Activated CD4-positive, CD25-positive, alpha-beta regulatory T cell treated with anti-CD3 and anti-CD28 coated beads, Interleukin-2, amount 50 U/mL, for 24 hours (primary cell): ENCODE data around the gene MOV10L1.
"Not testable (repeated sequence)": the region's sequence is repeated elsewhere in the genome, so short reads cannot be mapped to it uniquely, and the experiment has no call there.

Source experiments
- ATAC-seq, 2 donors: fragments of 150-1000 bp; cut with Tn5 transposase; one replicate each; pipeline ENCODE4 v1.10.0; 2021; ENCODE audit warnings: mild to moderate bottlenecking in 1 of 2, moderate library complexity in 1 of 2

Gene MOV10L1

DNA sequence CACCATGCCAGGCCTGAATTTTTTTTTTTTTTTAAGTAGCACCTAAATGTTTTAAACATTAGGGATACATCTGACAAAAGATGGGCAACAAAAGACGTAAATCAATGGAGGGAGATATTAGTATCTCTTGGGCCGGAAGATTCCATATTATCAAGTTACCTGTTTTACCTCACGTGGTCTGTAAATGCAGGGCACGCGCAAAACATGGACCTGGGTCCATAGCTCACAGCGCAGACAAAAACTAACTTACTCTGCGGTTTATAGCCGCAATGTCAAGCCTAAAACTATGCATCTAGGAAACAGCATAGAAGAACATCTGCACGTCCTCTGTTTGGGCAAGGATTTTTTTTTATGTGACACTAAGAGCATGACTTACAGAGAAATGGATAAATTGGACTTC, 49.2 kb downstream of the MOV10L1 start:
- ATAC-seq = no peak

DNA sequence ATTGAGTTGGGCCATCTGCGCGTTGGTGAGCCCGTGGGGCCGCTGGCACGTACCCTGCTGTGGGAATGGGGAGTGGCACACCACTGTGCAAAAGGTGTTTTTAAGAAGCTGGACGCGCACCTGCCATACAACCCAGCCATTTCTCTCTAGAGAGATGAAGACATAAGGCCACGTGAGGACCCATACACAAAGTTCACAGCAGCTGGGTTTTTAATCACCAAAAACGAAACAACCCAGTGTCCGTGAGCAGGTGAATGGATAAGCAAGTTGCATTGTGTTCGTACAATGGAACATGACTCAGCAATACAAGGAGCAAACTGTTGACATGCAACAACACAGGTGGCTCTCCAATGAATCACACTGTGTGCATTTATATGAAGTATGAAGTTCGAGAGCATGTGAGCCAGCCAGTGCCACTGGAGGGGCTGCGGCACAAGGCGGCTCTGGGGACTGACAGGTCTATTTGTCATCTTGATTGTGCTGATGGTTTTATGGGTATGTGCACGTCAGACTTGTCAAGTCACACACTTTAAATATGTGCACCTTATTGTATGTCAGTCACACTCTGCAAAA, 50.1 kb downstream of the MOV10L1 start:
- peak; percentile 43 to 51 for ATAC-seq

DNA sequence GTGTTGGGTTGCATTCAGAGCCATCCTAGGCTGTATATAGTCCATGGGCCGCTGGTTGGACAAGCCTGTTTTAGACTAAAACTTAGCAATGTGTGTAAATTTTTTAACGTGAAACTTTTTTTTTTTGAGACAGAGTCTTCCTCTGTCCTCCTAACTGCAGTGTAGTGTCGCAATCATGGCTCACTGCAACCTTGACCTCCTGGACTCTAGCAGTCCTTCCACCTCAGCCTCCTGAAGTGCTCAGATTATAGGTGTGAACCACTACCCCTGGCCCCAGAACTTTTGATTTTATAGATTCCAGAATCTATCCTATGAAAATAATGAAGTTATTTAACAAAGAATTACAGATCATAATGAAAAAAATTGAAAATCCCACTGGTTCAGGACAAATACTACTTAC, 50.8 kb downstream of the MOV10L1 start:
- ATAC-seq = no peak

DNA sequence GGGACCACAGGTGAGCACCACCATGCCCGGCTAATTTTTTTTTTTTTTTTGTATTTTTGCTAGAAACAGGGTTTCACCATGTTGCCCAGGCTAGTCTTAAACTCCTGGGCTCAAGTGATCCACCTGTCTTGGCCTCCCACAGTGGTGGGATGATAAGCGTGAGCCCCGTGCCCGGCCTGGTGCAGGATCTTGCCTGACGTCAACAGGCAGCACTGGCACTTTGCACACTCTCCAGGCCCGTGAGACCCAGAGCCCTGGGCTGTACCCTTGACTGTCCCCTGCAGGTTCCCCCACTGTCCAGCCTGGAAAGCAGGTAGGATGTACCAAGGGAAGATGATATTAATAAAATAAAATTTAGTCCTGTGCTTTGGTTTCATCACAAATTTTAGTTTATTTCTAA, 51.7 kb downstream of the MOV10L1 start:
- no peak for ATAC-seq

DNA sequence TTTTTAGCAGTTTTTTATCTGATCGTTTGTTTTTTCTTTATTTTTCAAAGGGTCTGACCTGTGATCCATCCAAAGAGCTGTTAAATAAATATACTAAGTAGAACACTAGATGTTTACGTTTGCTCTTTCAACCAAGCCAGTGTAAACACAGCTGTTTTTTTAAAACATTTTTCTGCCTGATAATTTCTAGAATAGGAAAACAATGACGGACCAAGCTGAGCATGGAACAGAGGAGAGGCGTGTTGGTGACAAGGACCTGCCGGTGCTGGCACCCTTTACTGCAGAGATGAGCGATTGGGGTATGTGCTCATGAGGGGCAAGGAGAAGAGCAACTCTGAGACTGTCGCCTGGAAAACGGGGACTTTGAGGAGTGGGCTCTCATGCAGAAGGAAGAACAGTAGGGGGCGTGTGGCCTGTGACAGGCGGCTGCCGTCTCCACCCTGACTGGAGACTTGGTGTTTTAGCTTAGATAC, 52.1 kb downstream of the MOV10L1 start:
- ATAC-seq = no peak

DNA sequence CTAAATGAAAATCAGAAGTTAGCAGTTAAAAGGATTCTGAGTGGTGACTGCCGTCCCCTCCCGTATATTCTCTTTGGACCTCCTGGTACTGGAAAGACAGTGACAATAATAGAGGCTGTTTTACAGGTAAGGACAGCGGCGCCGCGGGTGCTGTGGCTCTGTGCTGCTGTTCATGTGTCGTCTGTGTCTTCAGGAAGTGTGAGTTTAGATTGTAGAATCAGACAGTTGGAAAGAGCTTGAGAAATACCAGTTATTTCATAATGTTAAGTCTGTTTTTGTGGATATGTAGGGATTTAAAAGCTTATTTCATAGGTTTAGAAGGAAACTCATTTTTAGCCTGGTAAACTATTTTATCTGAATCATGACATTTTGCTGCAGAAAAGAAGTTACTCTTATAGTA, 53.3 kb downstream of the MOV10L1 start:
- no peak for ATAC-seq

DNA sequence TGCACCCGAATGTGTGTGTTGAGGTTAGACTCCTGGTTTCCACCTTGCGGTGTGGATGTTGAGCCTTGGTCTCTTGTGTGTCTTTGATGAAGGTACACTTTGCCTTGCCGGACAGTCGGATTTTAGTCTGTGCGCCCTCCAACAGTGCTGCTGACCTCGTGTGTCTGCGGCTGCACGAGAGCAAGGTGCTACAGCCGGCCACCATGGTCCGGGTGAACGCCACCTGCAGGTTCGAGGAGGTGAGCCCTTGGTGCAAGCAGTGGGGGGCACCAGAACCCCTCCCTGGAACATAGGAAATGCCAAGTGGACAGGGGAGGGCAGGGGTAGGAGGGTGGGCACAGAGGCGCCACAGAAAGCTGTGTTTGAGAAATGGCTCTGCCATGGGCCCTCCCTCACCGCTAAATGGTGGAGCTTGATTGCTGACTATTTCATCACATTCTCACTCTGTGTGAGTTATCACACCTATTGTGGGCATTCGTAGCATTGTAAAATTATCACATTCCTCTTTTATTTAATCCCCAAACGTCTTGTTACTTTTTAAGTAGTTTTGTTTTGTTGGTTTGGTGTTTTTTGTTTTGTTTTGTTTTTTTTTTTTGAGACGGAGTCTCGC, 54.3 kb downstream of the MOV10L1 start:
- no peak for ATAC-seq

DNA sequence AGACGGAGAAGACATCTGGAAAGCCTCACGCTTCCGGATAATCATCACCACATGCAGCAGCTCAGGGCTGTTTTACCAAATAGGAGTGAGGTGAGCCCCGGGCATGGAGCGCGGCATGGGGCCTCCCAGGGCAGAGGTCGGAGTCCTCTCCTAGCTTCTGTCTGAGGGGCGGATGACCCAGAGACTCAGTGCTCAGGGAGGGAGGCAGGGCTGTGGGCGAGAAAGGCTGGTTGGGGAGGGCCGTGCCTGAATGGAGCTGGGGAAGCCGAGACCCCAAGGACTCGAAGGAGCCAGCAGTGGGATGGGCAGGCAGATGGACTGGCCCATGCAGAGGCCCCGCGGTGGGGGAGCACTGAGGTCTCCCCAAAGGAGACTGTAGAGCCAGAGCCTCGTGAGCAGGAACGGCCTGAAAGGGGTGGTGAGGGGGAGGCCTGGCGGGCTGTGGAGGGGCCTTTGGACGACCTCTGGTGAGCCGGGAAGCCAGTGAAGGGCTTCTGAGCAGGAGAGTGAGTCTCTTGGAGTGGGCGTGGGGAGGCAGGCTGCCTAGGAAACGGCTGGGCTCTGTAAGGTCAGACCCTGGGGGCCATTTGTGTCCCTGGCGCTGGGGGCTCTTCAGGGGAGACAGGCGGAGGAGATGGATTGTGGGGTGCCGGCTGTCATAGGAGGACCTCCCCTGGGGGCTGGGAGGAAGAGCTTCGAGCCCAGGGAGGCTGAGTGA, 56.1 kb downstream of the MOV10L1 start:
- ATAC-seq = no peak

DNA sequence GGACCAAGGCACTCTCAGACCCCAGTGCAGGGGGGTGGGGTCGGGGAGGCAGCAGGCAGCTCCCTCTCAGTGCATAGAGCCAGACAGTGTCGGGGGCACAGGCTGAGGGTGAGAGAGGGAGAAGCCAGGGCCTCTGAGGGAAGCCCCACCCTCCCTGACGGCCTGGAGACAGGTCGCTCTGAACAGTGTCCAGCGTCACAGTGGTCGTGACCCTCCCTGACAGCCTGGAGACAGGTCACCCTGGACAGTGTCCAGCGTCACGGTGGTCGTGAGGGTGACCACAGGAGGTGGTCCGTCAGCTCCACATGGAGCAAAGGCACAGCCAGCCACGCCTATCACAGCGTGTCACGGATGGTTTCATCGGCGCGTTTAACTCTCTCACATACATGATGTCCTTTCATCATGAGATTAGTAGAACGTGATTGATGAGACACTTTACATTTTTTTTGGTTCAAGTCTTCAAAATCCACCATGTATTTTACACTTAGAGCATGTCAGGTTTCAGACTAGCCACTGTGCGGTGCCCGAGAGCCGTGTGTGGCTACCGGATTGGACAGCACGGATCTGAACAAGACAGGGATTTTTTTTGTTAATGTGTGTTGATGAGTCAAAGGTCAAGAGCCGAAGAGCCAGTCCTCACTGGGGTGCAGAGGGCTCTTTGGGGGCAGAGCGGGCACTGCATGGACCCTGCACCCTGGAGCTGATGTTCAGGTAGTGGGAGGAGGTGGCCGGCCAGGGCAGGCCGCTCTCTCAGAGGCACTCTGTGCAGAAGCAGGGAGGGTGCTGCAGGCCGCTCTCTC, 56.8 kb downstream of the MOV10L1 start:
- ATAC-seq = no peak

DNA sequence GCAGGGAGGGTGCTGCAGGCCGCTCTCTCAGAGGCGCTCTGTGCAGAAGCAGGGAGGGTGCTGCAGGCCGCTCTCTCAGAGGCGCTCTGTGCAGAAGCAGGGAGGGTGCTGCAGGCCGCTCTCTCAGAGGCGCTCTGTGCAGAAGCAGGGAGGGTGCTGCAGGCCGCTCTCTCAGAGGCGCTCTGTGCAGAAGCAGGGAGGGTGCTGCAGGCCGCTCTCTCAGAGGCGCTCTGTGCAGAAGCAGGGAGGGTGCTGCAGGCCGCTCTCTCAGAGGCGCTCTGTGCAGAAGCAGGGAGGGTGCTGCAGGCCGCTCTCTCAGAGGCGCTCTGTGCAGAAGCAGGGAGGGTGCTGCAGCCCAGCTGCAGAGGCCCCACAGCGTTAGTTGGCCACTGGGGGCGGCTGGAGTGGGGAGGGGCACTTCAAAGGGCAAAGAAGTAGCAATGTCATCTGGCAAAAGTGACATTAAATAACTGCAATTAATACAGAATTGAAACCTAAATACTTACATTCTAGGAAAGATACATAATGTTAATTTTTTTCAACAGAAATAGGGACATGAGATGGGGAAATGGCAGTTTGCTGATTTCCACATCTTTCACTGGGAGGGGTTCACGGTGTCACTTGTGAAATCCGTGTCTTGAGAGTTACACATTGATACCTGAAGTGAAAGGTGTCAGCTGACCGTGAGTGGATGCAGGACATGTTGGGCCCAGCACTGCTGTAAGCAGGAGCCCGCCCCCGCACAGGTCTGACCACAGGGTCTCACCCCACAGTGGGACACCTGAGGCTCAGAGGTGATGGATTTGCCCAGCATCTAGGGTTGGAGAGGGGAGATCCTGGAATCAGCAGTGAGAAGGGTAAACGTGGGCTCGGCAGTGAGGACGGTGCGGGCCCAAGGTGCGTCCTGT, 57.7 kb downstream of the MOV10L1 start:
- ATAC-seq = not testable (repeated sequence)

DNA sequence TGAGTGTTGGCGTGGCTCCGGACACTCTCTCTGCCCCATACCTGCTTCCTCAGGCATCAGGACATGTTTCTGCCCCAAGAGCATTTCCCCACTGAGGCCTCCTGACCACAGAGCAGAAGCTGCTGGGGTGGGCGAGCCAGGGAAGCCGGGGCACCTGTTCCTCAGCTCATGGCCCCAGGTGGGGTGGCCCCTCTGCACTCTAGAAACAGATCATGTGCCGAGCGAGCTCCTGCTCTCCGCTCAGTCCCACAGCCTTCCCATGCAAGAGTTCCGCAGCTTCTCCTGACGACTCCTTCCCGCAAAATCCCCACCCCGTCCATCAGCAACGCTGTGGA, 58.3 kb downstream of the MOV10L1 start:
- ATAC-seq = no peak

DNA sequence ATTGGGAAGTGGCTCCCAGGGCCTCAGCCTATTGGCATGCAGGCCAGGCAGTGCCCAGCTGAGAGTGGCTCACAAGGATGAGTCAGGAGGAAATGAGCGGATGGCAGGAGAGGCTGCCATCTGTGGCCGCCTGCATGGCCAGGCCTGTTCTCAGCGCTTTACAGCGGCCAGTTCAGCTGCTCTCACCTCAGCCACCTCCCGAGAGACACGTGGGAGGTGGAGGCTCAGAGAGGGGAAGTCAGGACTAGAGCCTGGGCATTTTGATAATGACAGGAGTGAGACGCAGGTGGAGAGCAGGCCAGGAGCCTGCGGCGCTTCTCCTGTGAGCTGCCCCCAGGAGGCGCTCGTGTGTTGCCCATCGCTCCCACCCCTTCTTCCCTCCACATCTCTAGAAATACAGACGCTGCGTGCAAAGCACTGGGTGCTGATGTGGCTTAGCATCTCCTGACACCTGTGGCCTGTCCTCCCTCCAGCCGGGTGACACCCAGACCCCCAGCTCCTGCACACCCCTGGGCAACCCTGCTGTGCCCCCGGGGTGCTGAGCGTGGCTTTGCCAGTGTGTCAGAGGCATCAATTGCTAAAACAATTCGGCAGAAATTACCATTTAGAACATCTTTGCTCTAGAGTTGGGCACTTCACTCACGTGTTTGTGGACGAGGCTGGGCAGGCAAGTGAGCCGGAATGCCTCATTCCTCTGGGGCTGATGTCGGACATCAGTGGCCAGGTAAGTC, 59.4 kb downstream of the MOV10L1 start:
- peak; percentile 93 to 96 for ATAC-seq

DNA sequence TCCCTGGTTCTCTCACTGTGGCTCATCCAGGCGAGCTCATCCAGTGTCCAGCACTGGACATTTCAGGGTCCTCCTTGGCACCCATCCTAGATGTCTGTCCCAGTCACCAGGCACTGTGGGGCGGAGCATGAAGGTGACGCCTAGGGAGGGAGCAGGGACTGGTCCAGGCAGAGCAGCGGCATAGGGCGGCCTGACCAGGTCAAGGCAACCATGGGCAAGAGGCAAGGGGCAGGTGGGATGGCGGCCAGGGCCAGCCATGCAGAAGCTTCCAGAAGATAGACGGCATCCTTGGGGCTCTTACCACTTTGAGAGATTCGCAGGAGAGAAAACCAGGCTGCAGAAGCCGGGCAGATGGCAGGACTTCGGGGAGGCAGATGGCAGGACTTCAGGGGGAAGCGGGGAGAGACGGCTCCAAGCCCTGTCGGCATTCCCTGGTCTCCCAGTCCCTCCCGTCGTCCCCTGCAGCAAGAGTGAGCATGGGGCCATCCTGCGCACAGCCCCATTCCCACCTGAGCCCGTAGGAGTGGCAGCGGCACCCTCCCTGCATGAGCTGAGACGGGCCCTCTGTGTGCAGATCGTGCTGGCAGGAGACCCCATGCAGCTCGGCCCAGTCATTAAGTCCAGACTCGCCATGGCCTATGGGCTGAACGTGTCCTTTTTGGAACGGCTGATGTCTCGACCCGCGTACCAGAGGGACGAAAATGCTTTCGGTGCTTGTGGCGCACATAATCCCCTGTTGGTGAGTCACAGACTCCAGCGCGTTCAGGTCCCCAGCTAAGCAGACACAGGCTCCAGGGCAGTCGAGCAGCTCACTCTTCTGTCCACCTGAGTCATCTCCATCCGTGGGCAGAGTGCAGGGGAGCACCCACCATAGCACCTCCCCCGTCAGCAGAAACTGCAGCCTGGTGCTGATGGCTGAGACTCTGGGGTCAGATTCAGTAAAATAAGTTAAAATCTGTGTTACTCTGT, 60.6 kb downstream of the MOV10L1 start:
- no peak for ATAC-seq

DNA sequence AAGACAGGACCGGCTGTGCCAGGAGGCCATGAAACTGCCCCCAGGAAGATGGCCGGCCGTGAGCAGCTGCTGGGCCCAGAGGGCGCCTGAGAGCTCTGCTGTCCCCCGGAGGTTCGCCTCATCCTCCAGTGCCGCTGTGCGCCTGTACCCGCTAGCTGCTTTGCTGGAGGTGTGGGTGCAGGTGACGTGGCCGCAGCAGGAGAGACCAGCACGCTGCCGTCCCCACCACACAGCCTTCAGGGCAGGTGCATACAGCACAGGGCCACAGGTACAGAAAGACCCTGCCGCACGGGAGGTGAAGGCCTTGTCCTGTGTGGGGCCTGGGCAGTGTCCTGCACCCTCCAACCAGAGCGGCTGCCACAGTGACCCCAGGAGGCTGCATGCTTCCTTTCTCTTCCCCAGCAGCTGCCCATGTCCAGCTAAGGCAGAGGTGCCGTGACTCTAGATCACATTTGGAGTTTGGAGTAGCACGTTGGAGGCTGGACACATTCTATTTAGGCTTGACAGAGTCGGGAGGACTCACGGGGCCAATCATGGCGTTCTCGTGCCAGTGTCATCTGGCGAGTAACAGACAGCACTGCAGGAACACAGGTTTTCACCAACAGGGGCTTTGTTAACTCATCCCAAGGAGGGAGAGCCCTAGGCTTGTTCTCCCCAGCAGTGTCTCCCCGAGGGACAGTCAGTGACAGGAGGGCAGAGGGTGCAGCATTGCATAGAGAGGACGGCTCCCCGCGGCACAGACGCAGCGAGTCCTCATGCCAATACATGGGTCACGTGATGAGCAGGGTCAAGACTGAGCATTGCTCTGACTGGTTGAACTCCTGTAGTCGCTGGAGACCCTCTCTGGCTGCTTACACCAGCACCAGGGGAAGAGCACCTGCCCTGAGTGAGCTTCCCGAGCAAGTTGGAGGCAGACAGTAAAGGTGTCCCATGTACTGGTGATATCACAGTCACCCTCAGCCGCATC, 62.0 kb downstream of the MOV10L1 start:
- no peak for ATAC-seq

DNA sequence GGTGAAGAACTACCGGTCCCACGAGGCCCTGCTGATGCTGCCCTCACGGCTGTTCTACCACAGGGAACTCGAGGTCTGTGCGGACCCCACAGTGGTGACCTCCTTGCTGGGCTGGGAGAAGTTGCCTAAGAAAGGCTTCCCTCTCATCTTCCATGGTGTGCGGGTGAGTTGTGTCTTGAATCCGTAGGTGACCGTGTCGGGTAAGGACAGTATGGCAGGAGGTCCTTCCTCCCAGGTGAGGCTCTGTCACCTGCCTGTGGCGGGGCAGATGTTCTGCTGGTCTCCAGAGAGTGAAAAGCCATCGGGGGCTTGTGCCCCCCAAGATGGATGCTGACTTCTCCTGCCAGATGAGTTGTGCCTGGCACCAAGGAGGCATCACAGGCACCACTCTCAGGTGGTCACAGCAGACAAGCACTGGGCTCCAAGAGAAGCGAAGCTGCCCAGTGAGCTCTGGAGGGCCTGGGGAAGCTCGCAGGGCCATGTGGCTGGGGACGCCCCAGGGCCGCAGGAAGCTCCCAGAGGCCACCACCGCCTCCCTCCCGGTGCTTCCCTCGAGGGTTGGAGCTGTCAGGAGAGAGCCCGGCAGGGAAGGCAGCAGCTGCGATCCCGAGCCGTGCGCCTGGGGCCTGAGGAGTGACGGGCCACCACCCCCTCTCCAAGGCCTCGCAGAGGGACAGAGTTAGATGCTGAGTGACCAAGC, 63.4 kb downstream of the MOV10L1 start:
- no peak for ATAC-seq

DNA sequence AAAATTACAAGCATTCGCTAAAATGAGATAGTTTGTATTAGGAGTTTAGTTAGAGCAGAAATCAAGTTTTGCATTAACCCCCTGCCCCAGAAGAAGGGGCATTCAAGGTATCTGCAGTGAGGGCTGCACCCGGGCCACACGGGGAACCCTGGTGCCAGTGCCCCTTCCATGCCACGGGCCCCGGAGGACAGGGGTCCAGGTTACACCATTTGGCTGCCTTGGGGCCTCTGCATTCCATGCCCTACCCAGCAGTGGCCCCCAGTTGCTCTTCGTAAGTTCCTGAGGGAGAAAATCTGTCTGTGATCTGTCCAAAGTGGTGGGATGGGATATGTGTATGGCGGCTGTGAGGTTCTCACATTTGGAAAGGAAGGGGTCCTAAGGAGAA, 63.9 kb downstream of the MOV10L1 start:
- no peak for ATAC-seq

DNA sequence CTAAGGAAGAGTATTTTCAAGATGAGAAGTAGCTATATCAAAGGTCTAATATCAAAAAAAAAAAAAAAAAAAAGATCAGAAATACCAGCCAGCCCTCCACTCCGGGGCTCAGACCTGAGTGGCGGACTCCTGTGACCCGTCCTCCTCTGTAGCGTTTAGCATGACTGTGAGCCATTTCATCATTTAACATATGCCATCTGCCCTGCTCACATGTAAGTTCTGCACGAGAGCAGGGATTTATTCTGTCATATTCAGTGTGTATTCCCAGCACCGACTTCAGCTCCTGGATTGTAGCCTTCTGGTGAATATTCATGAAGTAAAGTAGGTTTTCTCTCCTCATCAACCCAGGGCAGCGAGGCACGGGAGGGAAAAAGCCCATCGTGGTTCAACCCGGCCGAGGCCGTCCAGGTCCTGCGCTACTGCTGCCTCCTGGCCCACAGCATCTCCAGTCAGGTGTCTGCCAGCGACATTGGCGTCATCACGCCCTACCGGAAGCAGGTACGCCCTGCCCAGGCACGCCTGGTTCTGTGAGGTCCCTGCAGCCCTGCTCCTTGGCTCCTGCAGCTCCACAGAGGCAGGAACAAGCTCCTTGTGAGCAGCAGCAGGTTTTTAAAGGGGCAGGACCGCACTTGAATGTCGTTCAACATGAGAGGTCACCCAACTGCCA, 68.0 kb downstream of the MOV10L1 start:
- no peak for ATAC-seq

DNA sequence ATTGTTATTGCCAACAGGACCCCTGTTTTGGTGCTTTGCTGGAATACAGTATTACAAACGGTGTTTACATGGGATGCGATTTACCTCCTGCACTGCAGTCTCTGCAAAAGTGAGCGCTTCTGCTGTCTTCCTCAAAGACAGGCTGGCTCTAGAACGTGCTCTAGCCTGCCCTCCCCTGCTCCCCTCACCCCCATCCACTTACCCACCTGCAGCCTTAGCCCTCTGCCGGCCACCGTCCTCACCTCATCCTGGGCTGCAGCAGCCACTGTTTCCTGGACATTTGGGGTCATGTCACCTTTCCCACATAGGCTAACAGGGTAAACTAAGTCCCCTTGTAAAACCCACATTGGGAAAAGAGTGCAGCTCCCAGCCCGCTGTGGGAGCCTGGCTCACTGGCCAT, 71.1 kb downstream of the MOV10L1 start:
- ATAC-seq = no peak
